ENCODE data around the gene KIF16B. TPM values are rescaled to one million over a fixed set of nuclear protein-coding genes. Genes with fewer than 3 reads are reported as not detected.

Gene KIF16B
- total and polyA plus RNA-seq, 4 donors = 5.1 to 19.7 (median 8.4) TPM

GRCh38 chr20:16553101-16553500 is 20.1 kb downstream of the KIF16B start:
- no peak overlapping the region for H3K27ac ChIP-seq (ENCODE audit: low read depth in 1 of 2, low read length in 2 of 2)
- no peaks in the 10 kb centered on the region for H3K36me3 ChIP-seq (ENCODE audit: control insufficient read depth in 4 of 4, insufficient read depth in 3 of 4, low read depth in 1 of 4, low read length in 3 of 4)
- no peak overlapping the region for H3K4me3 ChIP-seq (ENCODE audit: low read depth in 1 of 3, low read length in 3 of 3)
- 97% methylated on average over 5 of the region's 5 CpGs for WGBS
- no peak for DNase-seq (ENCODE audit: low spot score)
- no peaks in the 10 kb centered on the region for H3K9me3 ChIP-seq (ENCODE audit: control insufficient read depth in 4 of 4, low read length in 3 of 4)
- no peak for TF ChIP-seq CTCF (IDR thresholded peaks at IDR 0.05; ENCODE audit: low read depth, low read length, missing input control)
- TF ChIP-seq YY1 (IDR thresholded peaks at IDR 0.05) = no peak
- TF ChIP-seq FOXA2 (IDR thresholded peaks at IDR 0.05) = no peak
- TF ChIP-seq ZBTB33 (IDR thresholded peaks at IDR 0.05) = no peak
- no peak for TF ChIP-seq GABPA (IDR thresholded peaks at IDR 0.05 in 1 of 2, conservative IDR thresholded peaks at IDR 0.05 in 1 of 2)
- no peak for TF ChIP-seq SP1 (IDR thresholded peaks at IDR 0.05)
- no peak overlapping the region for H3K9ac ChIP-seq (ENCODE audit: low read depth in 1 of 2, low read length in 2 of 2)
- no peaks in the 10 kb centered on the region for H3K27me3 ChIP-seq (ENCODE audit: control insufficient read depth in 4 of 4, insufficient read depth in 4 of 4, low read length in 3 of 4)
- no peaks in the 10 kb centered on the region for H3K4me1 ChIP-seq (ENCODE audit: control insufficient read depth in 4 of 4, insufficient read depth in 4 of 4, low read length in 3 of 4)

- Histone ChIP-seq H3K27me3 (ENCODE audit: control insufficient read depth in 4 of 4, insufficient read depth in 4 of 4, low read length in 3 of 4) (no peaks in the 10 kb centered on the region), H3K36me3 (ENCODE audit: control insufficient read depth in 4 of 4, insufficient read depth in 3 of 4, low read depth in 1 of 4, low read length in 3 of 4) (no peaks in the 10 kb centered on the region), H3K4me3 (ENCODE audit: low read depth in 1 of 3, low read length in 3 of 3) (no peak overlapping the region), H3K4me1 (ENCODE audit: control insufficient read depth in 4 of 4, insufficient read depth in 4 of 4, low read length in 3 of 4) (no peaks in the 10 kb centered on the region), H3K27ac (ENCODE audit: low read depth in 1 of 2, low read length in 2 of 2) (no peak overlapping the region), H3K9me3 (ENCODE audit: control insufficient read depth in 4 of 4, low read length in 3 of 4) (no peaks in the 10 kb centered on the region), H3K9ac (ENCODE audit: low read depth in 1 of 2, low read length in 2 of 2) (no peak overlapping the region)
- no peak for DNase-seq (ENCODE audit: low spot score)
- 83% methylated on average over 5 of the region's 5 CpGs for WGBS
- TF ChIP-seq FOXA1 (IDR thresholded peaks at IDR 0.05) (no peak), HNF4G (IDR thresholded peaks at IDR 0.05) (no peak), JUND (IDR thresholded peaks at IDR 0.05) (no peak), ZBTB33 (IDR thresholded peaks at IDR 0.05) (no peak), NR2F2 (IDR thresholded peaks at IDR 0.05) (no peak), MAX (IDR thresholded peaks at IDR 0.05) (no peak), HNF4A (conservative IDR thresholded peaks at IDR 0.05) (no peak), RXRA (IDR thresholded peaks at IDR 0.05) (no peak), EGR1 (IDR thresholded peaks at IDR 0.05; ENCODE audit: low read depth in 2 of 2) (no peak), ATF3 (IDR thresholded peaks at IDR 0.05) (no peak), RAD21 (IDR thresholded peaks at IDR 0.05) (no peak), YY1 (IDR thresholded peaks at IDR 0.05) (no peak), TAF1 (conservative IDR thresholded peaks at IDR 0.05) (no peak)
These were observed 21.2 kb downstream of the KIF16B start for GRCh38 chr20:16552015-16552414.

All from liver (tissue), 9 donors.